ENCODE results near the gene CPN1. TPM values are rescaled to one million over a fixed set of nuclear protein-coding genes. Genes with fewer than 3 reads are reported as not detected.

Gene CPN1
- total RNA-seq, result not detected in 2 replicates

DNA sequence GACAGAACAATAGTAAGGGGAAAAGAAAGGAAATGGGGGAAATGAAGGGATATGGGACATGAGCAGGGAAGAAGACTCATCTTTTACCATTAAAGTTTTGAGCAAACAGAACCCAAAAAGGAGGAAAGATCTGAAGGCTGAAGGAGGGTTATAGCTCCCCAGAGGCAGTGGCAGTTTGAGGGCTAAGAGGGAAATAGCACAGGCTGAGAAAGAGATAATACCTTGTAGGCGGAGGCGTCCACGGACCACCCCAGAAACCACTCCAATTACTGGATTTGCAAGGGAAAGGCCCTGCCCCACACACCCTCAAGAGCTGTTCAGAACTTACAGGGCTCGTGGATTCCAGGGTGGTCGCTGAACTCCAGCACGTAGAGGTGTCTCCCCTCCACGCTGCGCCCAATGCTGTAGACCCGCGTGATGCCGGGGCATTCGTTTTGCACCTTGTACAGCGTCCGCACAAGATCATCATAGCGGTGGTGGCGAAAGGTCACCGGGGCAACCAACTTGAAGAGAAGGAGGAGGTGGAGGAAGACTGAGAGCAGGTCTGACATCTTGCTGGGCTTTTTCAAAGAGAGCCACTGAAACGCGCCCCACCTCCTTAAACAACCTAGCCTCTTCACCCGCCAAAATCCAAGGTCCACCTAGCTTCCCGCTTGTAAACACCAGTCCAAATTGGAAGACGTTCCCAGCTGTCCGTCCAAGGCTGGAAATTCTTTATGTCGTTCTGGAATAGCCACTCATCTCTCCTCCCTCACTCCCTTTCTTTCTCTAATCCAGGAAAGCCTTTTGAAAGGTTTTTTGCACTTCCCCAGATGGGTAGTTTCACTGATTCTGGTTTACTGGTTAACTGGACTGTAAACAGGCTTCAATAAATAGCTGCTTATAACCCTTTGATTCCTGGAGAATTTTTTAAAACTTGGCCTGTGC, at the start of gene CPN1:
CPN1 (minus strand) TSS at position 795 of the 927 bp plus-strand sequence; CDS start at position 551, 244 bp downstream.

DNA sequence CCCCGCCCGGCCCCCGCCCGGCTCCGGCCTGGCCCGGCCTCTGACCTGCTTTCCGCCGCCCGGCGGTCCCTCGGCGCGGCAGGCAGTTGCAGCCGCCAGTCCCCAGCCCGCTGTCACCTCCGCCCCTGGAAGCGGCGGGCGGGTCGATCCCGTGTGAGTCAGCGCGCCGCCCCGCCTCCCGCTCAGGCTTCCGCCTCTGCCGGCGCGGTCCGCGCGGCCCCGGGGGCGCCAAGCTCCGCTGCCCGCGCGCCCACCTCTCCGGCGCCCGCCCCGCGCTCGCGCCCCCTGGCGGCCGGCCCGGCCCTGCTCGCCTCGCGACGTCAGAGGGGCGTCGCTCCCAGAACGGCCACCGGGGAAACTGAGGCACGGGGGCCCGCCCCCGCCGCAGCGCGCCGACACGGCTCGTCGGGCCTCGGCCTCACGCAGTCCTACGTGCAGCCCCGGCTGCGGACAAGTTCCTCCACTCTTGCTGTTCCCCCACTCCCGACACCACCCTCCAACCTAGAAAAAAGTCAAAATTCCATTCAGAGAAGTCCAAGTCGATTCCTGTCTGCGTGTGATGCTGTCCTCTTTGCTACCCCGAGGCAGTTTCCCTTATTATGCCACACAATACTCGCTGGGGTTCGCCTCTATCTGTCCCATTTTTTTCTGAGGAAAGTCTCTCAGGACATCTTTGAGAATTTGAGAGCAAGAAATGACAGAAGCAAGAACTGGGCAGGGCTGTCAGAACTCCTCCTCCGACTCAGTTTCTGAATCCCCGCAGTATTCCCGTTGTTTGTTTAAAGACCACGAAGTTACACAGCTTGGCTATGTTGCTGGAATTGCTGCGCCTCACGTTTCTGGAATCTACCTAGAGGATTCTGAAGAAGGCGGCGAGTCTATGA, 71.6 kb downstream of the CPN1 start, which contains the start of gene DNMBP:
DNMBP (minus strand) TSS at position 155 of the 884 bp plus-strand sequence. CDS start 37,823 bp downstream, outside the sequence.

Other genes with a start within 250 kb of the CPN1 start
- gene DNMBP, start 71.9 kb downstream of the CPN1 start, total RNA-seq, result 8.5 and 11.2 TPM in 2 replicates
- 28.0 and 33.7 TPM in 2 replicates for gene ERLIN1, start 104.2 kb upstream of the CPN1 start, total RNA-seq
- 7.1 and 15.5 TPM in 2 replicates for gene CHUK, start 147.7 kb upstream of the CPN1 start, total RNA-seq
- 12.0 and 15.4 TPM in 2 replicates for gene CWF19L1, start 185.8 kb upstream of the CPN1 start, total RNA-seq
- gene BLOC1S2, start 204.8 kb upstream of the CPN1 start, total RNA-seq, result 31.9 and 38.5 TPM in 2 replicates
- not detected in 2 replicates for gene PKD2L1, start 248.4 kb upstream of the CPN1 start, total RNA-seq

Measured in pericardium fibroblast (primary cell).